Body of pancreas (tissue), 4 donors: Measurements from ENCODE around the gene KIF16B. TPM values are rescaled to one million over a fixed set of nuclear protein-coding genes. Genes with fewer than 3 reads are reported as not detected.

Experiments used
- ATAC-seq: fragments of 150-250 bp; one replicate; pipeline ENCODE4 v1.9.1; 2016
- DNase-seq, 4 donors: peaks; one replicate each; pipeline ENCODE4 v3.0.0-alpha.2; 2019
- H3K27ac ChIP-seq, 4 donors: fragments of 200-600 bp; sonication (generic); 1 replicate in 3 of 4; 2 replicates in 1 of 4; pipeline versions ENCODE4 v1.5.1 to v1.6.1; 2016 to 2019; ENCODE audit warnings: mild to moderate bottlenecking in 1 of 4, mixed read lengths in 1 of 4, moderate library complexity in 1 of 4
- H3K27me3 ChIP-seq, 2 donors: fragments of 200-600 bp; sonication (generic); one replicate each; pipeline ENCODE4 v1.6.0; 2016; ENCODE audit warnings: mild to moderate bottlenecking in 1 of 2
- H3K36me3 ChIP-seq, 2 donors: fragments of 200-600 bp; sonication (generic); replicated peaks in 1 of 2; 2 replicates each; pipeline ENCODE4 v1.5.1; 2016; ENCODE audit warnings: low read depth in 2 of 2; ENCODE audit not compliant: insufficient read depth in 1 of 2
- H3K4me1 ChIP-seq: fragments of 200-600 bp; sonication (generic); one replicate; pipeline ENCODE4 v1.6.0; 2016
- H3K4me3 ChIP-seq, 2 donors: fragments of 200-600 bp; sonication (generic); 1 replicate in 1 of 2; 2 replicates in 1 of 2; pipeline ENCODE4 v1.5.1; 2016 to 2019
- H3K9me3 ChIP-seq, 3 donors: fragments of 200-600 bp; sonication (generic); 1 replicate in 2 of 3; 2 replicates in 1 of 3; pipeline ENCODE4 v1.5.1; 2016
- POLR2A ChIP-seq, 3 donors: fragments of 450-650 bp; IDR thresholded peaks; one replicate each; pipeline ENCODE4 v1.6.1; 2016; ENCODE audit warnings: antibody characterized with exemption in 3 of 3, mild to moderate bottlenecking in 2 of 3
- WGBS, 2 donors: methylation state at CpG; one replicate each; pipeline ENCODE4 v1.1.5; 2017; 5-methylcytosine and 5-hydroxymethylcytosine counted together
- intact Hi-C: fragments of 100-400 bp; cut with DNase I; formaldehyde crosslinking; loops from one replicate; pipeline ENCODE4 v1.15.1; 2023
- total RNA-seq, 2 donors: library from RNA; depleted of rRNA; stranded (reverse); fragments of >200 nt; gene quantifications; one replicate each; pipeline ENCODE4 v1.1.0, GENCODE V29; 2016
- TF ChIP-seq, protein P1 (sequence below), 7 experiments: fragments of 450-650 bp in 4 of 7; fragments of 200-600 bp in 3 of 7; sonication (generic) in 3 of 7; IDR thresholded peaks; one replicate each; pipeline ENCODE4 v1.5.1; 2016 to 2019; ENCODE audit warnings: antibody characterized with exemption in 7 of 7

Gene KIF16B
- total RNA-seq, 2 donors from 2014 or later = 13.7 to 55.0 TPM

DNA sequence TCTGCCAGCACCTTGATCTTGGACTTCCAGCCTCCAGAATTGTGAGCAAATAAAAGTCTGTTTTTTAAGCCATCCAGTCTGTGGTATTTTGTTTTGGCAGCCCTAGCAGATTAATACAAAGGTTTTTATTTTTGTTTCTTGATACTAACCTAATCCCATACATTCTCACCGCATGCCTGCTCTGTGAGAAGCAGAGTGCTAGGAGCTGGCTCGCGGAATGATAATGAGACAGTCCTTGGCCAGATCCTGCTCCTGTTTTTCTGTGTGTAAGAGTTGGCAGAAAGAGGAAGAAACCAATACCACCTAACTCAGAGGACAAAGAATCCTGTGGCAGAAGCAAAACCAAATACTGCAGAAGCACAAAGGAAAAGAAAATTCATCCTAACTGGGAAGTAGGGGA lies 82.6 kb downstream of the KIF16B start:
- intact Hi-C loops = no loop called here
- WGBS, 2 donors = 82 to 90% methylated on average over 3 of the region's 3 CpGs
- H3K27me3 ChIP-seq = no peaks in the 10 kb centered on the region
- no peak for ATAC-seq
- no peak for TF ChIP-seq POLR2A (IDR thresholded peaks at IDR 0.05)
- TF ChIP-seq, protein P1, sequence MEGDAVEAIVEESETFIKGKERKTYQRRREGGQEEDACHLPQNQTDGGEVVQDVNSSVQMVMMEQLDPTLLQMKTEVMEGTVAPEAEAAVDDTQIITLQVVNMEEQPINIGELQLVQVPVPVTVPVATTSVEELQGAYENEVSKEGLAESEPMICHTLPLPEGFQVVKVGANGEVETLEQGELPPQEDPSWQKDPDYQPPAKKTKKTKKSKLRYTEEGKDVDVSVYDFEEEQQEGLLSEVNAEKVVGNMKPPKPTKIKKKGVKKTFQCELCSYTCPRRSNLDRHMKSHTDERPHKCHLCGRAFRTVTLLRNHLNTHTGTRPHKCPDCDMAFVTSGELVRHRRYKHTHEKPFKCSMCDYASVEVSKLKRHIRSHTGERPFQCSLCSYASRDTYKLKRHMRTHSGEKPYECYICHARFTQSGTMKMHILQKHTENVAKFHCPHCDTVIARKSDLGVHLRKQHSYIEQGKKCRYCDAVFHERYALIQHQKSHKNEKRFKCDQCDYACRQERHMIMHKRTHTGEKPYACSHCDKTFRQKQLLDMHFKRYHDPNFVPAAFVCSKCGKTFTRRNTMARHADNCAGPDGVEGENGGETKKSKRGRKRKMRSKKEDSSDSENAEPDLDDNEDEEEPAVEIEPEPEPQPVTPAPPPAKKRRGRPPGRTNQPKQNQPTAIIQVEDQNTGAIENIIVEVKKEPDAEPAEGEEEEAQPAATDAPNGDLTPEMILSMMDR (IDR thresholded peaks at IDR 0.05) = no peak
- H3K27ac ChIP-seq = no peak overlapping the region
- H3K36me3 ChIP-seq = no peaks in the 10 kb centered on the region
- no peak for DNase-seq
- no peak overlapping the region for H3K4me3 ChIP-seq
- no peaks in the 10 kb centered on the region for H3K4me1 ChIP-seq
- no peaks in the 10 kb centered on the region for H3K9me3 ChIP-seq

DNA sequence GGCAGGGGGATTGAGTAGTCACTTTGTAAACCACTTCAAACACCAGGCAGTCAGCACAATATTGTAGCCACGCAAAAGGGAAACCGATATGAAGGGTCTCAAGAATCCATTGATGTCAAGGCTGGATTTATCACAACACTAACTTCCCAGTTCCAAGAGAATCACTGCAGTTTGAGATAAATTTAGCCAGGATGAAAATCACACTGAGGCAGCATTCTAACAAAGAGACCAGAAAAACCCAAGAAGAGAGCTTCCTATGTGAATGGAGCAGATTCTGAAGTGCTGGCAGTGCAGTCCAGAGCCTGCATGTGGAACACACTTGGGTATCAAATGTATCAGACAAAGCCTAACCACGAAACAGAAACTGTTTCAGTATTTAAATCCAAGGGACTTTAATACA lies 84.6 kb downstream of the KIF16B start:
- H3K9me3 ChIP-seq = no peaks in the 10 kb centered on the region
- 90 to 94% methylated on average over 3 of the region's 3 CpGs for WGBS, 2 donors
- ATAC-seq = no peak

GRCh38 chr20:16488086-16488485 lies 85.2 kb downstream of the KIF16B start:
- Histone ChIP-seq H3K27ac (no peak overlapping the region), H3K4me3 (no peak overlapping the region), H3K27me3 (no peaks in the 10 kb centered on the region), H3K36me3 (no peaks in the 10 kb centered on the region), H3K4me1 (no peaks in the 10 kb centered on the region), H3K9me3 (no peaks in the 10 kb centered on the region)
- ATAC-seq (no peak), DNase-seq (no peak)
- TF ChIP-seq, protein P1 (IDR thresholded peaks at IDR 0.05) = no peak
- TF ChIP-seq POLR2A (IDR thresholded peaks at IDR 0.05) = no peak
- WGBS, 2 donors = 87 to 88% methylated on average over 8 of the region's 8 CpGs
- intact Hi-C loops = no loop called here

More for the DNA sequence above, 84.6 kb downstream of the KIF16B start:
- Histone ChIP-seq H3K27ac (no peak overlapping the region), H3K36me3 (no peaks in the 10 kb centered on the region), H3K27me3 (no peaks in the 10 kb centered on the region), H3K4me3 (no peak overlapping the region), H3K4me1 (no peaks in the 10 kb centered on the region)
- intact Hi-C loops = no loop called here
- no peak for TF ChIP-seq POLR2A (IDR thresholded peaks at IDR 0.05)
- TF ChIP-seq, protein P1 (IDR thresholded peaks at IDR 0.05) = no peak
- no peak for DNase-seq

DNA sequence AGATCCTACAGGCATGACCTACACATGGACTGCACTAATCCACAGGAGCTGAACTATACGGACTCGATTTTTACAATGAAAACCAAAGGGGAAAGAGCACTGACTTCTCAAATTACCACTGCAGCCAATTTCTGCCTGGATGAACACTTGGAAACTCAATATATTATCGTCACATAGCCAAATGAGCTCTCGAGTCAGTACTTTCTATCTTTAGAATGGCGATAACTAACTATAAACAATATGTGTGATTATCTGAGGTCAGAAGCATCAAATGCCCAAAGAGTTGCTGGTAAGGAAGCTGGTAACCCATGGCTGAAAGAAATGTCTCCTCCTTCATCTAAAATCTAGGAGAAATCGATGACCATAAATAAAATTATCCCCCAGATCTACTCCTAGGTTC lies 86.7 kb downstream of the KIF16B start:
- Histone ChIP-seq H3K4me3 (no peak overlapping the region), H3K27me3 (no peaks in the 10 kb centered on the region), H3K27ac (no peak overlapping the region), H3K36me3 (no peaks in the 10 kb centered on the region), H3K9me3 (no peaks in the 10 kb centered on the region), H3K4me1 (no peaks in the 10 kb centered on the region)
- no peak for DNase-seq
- intact Hi-C loops = no loop called here
- no peak for ATAC-seq
- TF ChIP-seq POLR2A (IDR thresholded peaks at IDR 0.05) = no peak
- 90 to 94% methylated on average over 6 of the region's 6 CpGs for whole genome bisulfite sequencing, 2 donors

DNA sequence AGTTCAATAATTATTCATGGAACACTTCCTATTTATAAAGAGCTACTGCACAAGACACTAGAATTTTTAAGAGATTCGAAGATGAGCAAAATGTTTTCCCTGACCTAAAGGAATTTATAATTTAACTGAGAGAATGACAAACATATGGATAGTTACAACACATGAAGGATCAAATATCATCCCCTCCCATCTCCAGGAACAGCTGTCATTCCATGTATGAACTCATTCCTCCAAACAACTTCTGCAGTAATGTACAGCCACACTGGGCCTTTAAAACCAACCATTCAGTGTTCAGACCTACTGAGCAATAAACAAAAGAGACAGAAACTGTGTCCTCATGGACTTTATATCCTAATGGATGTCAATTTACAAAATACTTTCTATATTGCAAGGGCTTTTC lies 87.8 kb downstream of the KIF16B start:
- WGBS, 2 donors = 88 to 90% methylated on average over 1 of the region's 1 CpG
- Histone ChIP-seq H3K4me3 (no peak overlapping the region), H3K27me3 (no peaks in the 10 kb centered on the region), H3K9me3 (no peaks in the 10 kb centered on the region), H3K36me3 (no peaks in the 10 kb centered on the region), H3K4me1 (no peaks in the 10 kb centered on the region), H3K27ac (no peak overlapping the region)
- ATAC-seq (no peak), DNase-seq (no peak)
- intact Hi-C loops = no loop called here
- TF ChIP-seq, protein P1 (IDR thresholded peaks at IDR 0.05) = no peak
- no peak for TF ChIP-seq POLR2A (IDR thresholded peaks at IDR 0.05)
